Esophagus muscularis mucosa (tissue), 4 donors: ENCODE data around the gene FGD2. TPM values are rescaled to one million over a fixed set of nuclear protein-coding genes. Genes with fewer than 3 reads are reported as not detected.
"Not testable (repeated sequence)": the region's sequence is repeated elsewhere in the genome, so short reads cannot be mapped to it uniquely, and the experiment has no call there.

Source experiments
- DNase-seq: peaks from one replicate; pipeline ENCODE4 v3.0.0-alpha.2; 2017; ENCODE audit errors: extremely low spot score
- H3K27ac ChIP-seq, 4 donors: fragments of 200-600 bp; sonication (generic); replicated peaks in 1 of 4; 1 replicate in 3 of 4; 2 replicates in 1 of 4; pipeline ENCODE4 v1.5.1; 2016 to 2019; ENCODE audit warnings: mild to moderate bottlenecking in 1 of 4
- H3K27me3 ChIP-seq, 4 donors: fragments of 200-600 bp; sonication (generic); one replicate each; pipeline versions ENCODE4 v1.5.1 to v1.6.0; 2016 to 2019
- H3K36me3 ChIP-seq, 4 donors: fragments of 200-600 bp; sonication (generic); one replicate each; pipeline ENCODE4 v1.5.1; 2016 to 2019
- H3K4me1 ChIP-seq, 4 donors: fragments of 200-600 bp; sonication (generic); one replicate each; pipeline ENCODE4 v1.5.1; 2016 to 2019
- H3K4me3 ChIP-seq, 4 donors: fragments of 200-600 bp; sonication (generic); 1 replicate in 2 of 4; 2 replicates in 2 of 4; pipeline ENCODE4 v1.5.1; 2016 to 2019; ENCODE audit warnings: mild to moderate bottlenecking in 4 of 4, moderate library complexity in 1 of 4
- H3K9me3 ChIP-seq, 4 donors: fragments of 200-600 bp; sonication (generic); 1 replicate in 3 of 4; 2 replicates in 1 of 4; pipeline ENCODE4 v1.5.1; 2016 to 2019
- EP300 ChIP-seq: sonication (generic); formaldehyde crosslinking; IDR thresholded peaks from one replicate; pipeline ENCODE4 v1.6.1; 2017; ENCODE audit warnings: antibody characterized with exemption
- POLR2A ChIP-seq: fragments of 450-650 bp; IDR thresholded peaks from one replicate; pipeline ENCODE4 v1.6.1; 2017; ENCODE audit warnings: antibody characterized with exemption, moderate library complexity, mild to moderate bottlenecking, low read depth
- POLR2AphosphoS5 ChIP-seq, 2 donors: sonication (generic); formaldehyde crosslinking; IDR thresholded peaks; one replicate each; pipeline ENCODE4 v1.6.1; 2017; ENCODE audit warnings: antibody characterized with exemption in 2 of 2
- WGBS: methylation state at CpG from one replicate; pipeline ENCODE4 v1.1.5; 2018; 5-methylcytosine and 5-hydroxymethylcytosine counted together
- intact Hi-C: fragments of 100-400 bp; cut with DNase I; formaldehyde crosslinking; loops from one replicate; pipeline ENCODE4 v1.15.1; 2023
- total RNA-seq, 4 donors: library from RNA; depleted of rRNA; stranded (reverse); fragments of >200 nt; gene quantifications; one replicate each; pipeline versions ENCODE4 v1.1.0 to v1.2.1, GENCODE V29; 2016
- TF ChIP-seq, protein P1 (sequence below), 3 experiments: fragments of 200-600 bp in 2 of 3; fragments of 450-650 bp in 1 of 3; sonication (generic) in 2 of 3; IDR thresholded peaks; one replicate each; pipeline ENCODE4 v1.5.1; 2017 to 2019; ENCODE audit warnings: antibody characterized with exemption in 3 of 3, mild to moderate bottlenecking in 2 of 3, moderate library complexity in 1 of 3

The FGD2 gene
- total RNA-seq, 4 donors from 2014 or later = 13.9 to 23.1 (median 19.3) TPM

DNA sequence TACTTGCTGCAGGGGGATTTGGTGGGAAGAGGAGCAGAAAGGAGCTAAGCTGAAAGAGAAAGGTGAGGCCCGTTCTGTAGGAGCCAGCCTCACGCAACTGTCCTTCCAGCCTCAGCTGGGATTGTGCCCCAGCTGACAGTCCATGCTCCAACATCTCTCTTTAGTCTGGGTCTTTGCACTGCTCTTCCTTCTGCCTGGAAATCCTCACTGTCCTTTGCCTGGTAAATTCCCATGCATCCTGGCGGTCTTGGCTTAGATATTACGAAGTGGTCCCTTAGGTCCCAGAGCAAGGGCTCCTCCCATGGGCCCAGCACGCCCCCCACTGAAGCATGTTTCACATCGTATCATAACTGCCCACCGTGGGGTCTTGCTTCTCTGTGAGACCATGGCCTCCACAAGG, 52.2 kb downstream of the FGD2 start:
- TF ChIP-seq, protein P1, sequence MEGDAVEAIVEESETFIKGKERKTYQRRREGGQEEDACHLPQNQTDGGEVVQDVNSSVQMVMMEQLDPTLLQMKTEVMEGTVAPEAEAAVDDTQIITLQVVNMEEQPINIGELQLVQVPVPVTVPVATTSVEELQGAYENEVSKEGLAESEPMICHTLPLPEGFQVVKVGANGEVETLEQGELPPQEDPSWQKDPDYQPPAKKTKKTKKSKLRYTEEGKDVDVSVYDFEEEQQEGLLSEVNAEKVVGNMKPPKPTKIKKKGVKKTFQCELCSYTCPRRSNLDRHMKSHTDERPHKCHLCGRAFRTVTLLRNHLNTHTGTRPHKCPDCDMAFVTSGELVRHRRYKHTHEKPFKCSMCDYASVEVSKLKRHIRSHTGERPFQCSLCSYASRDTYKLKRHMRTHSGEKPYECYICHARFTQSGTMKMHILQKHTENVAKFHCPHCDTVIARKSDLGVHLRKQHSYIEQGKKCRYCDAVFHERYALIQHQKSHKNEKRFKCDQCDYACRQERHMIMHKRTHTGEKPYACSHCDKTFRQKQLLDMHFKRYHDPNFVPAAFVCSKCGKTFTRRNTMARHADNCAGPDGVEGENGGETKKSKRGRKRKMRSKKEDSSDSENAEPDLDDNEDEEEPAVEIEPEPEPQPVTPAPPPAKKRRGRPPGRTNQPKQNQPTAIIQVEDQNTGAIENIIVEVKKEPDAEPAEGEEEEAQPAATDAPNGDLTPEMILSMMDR (IDR thresholded peaks at IDR 0.05) = no peak
- Histone ChIP-seq H3K4me3 (no peak overlapping the region), H3K27ac (peak overlapping the region in 1 of 4 donors; percentile 85), H3K9me3 (no peaks in the 10 kb centered on the region), H3K4me1 (peaks cover 6 to 18% (median 15%) of the 10 kb centered on the region in 4 donors), H3K27me3 (no peaks in the 10 kb centered on the region), H3K36me3 (no peaks in the 10 kb centered on the region)
- no peak for DNase-seq
- intact Hi-C loops = no loop called here
- WGBS = 95% methylated on average over 7 of the region's 7 CpGs

DNA sequence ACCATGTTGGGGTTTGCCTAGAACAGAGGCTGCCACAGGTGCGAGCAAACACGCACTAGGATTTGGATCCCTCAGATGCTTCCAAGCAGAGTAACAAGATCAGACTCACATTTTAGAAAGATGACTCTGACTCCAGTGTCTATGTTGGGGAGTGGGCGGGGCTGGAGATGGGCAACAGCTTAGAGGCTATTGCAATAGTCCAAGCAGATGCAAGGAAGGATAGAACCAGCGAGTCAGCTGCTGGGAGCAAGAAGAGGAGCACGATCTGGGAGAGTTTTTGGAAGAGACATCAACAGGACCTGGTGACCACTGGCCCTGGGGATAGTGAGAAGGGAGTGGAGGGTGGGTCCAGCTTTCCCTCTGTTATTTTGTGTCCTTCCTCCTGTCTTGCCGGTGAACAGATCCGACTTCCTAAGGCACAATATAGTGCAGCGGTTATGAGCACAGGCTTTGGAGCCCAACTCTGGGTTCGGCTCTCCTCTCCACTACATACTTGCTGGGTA, 52.7 kb downstream of the FGD2 start:
- no peak overlapping the region for H3K4me3 ChIP-seq
- 96% methylated on average over 9 of the region's 9 CpGs for WGBS
- peaks cover 6 to 18% (median 15%) of the 10 kb centered on the region in 4 donors for H3K4me1 ChIP-seq
- TF ChIP-seq POLR2AphosphoS5 (IDR thresholded peaks at IDR 0.05) = no peak
- no peak for TF ChIP-seq EP300
- TF ChIP-seq POLR2A = no peak
- TF ChIP-seq, protein P1 (IDR thresholded peaks at IDR 0.05) = no peak
- H3K9me3 ChIP-seq = no peaks in the 10 kb centered on the region
- H3K36me3 ChIP-seq = no peaks in the 10 kb centered on the region
- intact Hi-C loops = no loop called here
- peak overlapping the region in 1 of 4 donors; percentile 85 for H3K27ac ChIP-seq
- DNase-seq = no peak
- H3K27me3 ChIP-seq = no peaks in the 10 kb centered on the region

DNA sequence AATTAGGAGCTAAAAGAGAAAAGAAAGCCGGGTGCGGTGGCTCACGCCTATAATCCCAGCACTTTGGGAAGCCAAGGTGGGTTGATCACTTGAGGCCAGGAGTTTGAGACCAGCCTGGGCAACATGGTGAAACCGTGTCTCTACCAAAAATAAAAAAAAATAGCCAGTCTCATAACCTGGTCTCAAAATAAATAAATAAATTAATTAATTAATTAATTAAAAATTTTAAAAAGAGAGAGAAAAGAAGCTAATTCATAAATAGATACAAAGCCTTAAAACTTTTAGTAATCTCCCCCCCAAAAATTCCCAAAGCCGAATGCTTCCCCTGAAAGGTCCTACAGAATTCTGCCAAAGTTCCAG, 53.5 kb downstream of the FGD2 start:
- H3K36me3 ChIP-seq, H3K4me3 ChIP-seq, H3K9me3 ChIP-seq, intact Hi-C loops, DNase-seq, H3K27me3 ChIP-seq: not testable (repeated sequence)
- H3K27ac ChIP-seq = peak overlapping the region; percentile 84 to 86 (median 86)
- peaks cover 6 to 18% (median 15%) of the 10 kb centered on the region in 4 donors for H3K4me1 ChIP-seq
- 82% methylated on average over 5 of the region's 5 CpGs for WGBS

DNA sequence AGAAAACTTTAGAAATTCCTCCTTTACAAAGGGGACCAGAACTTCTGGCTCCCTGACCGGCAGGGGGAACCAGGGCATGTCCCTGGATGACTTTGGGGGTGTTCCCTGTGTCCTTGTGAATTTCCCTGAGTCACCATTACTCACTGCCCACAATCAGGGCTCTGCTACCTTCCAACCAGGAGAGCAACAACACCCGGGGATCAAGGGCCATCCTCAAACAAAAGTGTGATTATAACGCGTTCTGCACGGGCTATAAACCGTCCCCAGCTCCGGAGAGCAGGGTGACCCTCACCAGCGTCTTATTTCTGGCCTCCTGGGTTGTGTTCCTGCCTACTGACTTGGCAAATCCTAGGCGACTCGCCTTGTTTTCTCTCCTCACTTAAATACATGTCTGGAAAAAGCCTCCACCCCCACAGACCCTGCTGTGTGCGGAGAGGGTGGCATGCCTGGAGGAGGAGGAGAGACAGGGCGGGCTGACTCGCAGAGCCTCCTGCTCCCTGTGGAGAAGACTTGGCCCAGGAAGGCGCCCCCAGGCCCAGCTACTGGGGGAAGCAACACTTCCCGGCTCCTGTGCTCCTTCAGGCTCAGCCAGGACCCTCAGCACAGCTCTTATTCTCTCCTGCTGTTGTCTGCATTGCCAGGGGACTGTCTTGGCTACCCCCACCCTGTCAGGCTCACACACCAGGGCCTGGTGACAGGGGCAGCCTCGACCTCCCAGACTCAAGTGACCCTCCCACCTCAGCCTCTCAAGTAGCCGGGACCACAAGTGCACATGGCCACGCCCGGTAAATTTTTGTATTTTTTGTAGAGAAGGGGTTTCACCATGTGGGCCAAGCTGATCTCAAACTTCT, 54.1 kb downstream of the FGD2 start:
- Histone ChIP-seq H3K4me3 (peak overlapping the region in 2 of 4 donors; percentile 7 to 16), H3K4me1 (peaks cover 6 to 18% (median 15%) of the 10 kb centered on the region in 4 donors), H3K9me3 (no peaks in the 10 kb centered on the region), H3K27ac (peak overlapping the region; percentile 84 to 86 (median 86)), H3K36me3 (no peaks in the 10 kb centered on the region), H3K27me3 (no peaks in the 10 kb centered on the region)
- intact Hi-C loops = no loop called here
- TF ChIP-seq POLR2AphosphoS5 (IDR thresholded peaks at IDR 0.05) (peak; percentile 63), EP300 (no peak), POLR2A (no peak)
- TF ChIP-seq, protein P1 (IDR thresholded peaks at IDR 0.05) = peak; percentile 54 to 73 (median 57)
- WGBS = 67% methylated on average over 18 of the region's 19 CpGs
- DNase-seq = no peak

DNA sequence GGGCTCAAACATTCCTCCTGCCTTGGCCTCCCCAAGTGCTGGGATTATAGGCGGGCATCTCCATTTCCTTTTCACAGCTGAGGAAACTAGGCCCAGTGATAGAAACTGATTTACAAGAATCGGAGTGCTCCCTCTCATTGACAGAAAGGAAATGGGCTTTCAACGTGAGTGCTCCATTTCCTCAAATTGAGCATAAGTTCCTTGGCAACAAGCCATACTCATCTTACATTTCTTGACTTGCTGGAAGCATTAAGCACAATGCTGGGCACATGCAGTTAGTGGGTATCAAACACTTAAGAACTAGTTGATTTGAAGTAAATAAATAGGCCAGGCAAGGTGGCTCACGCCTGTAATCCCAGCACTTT, 54.7 kb downstream of the FGD2 start:
- TF ChIP-seq, protein P1 (IDR thresholded peaks at IDR 0.05) = no peak
- TF ChIP-seq POLR2AphosphoS5 (IDR thresholded peaks at IDR 0.05) (no peak), EP300 (no peak), POLR2A (no peak)
- Histone ChIP-seq H3K36me3 (no peaks in the 10 kb centered on the region), H3K4me3 (no peak overlapping the region), H3K4me1 (peaks cover 6 to 18% (median 15%) of the 10 kb centered on the region in 4 donors), H3K27ac (peak overlapping the region; percentile 84 to 86 (median 86)), H3K27me3 (no peaks in the 10 kb centered on the region), H3K9me3 (no peaks in the 10 kb centered on the region)
- no peak for DNase-seq
- WGBS = 61% methylated on average over 4 of the region's 4 CpGs
- intact Hi-C loops = no loop called here
